Measurements from ENCODE around the gene UQCC5.

DNA sequence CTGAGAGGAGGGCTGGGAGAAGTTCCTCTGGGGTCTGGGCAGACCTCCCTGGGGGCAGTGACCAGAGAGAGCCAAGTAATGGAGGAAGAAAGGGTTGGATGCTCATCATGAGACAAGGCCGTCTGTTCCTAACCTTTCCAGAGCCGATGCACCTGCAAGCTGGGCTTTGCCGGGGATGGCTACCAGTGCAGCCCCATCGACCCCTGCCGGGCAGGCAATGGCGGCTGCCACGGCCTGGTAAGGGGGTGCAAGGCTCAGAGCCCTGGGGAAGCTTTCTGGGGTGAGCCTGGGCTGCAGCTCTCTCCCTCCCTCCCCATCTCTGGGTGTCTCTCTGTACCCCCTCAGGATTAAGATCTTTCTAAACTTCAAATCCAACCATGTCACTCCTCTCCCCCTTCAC lies 24.9 kb upstream of the UQCC5 start:
- TF ChIP-seq, protein P1, sequence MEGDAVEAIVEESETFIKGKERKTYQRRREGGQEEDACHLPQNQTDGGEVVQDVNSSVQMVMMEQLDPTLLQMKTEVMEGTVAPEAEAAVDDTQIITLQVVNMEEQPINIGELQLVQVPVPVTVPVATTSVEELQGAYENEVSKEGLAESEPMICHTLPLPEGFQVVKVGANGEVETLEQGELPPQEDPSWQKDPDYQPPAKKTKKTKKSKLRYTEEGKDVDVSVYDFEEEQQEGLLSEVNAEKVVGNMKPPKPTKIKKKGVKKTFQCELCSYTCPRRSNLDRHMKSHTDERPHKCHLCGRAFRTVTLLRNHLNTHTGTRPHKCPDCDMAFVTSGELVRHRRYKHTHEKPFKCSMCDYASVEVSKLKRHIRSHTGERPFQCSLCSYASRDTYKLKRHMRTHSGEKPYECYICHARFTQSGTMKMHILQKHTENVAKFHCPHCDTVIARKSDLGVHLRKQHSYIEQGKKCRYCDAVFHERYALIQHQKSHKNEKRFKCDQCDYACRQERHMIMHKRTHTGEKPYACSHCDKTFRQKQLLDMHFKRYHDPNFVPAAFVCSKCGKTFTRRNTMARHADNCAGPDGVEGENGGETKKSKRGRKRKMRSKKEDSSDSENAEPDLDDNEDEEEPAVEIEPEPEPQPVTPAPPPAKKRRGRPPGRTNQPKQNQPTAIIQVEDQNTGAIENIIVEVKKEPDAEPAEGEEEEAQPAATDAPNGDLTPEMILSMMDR (IDR thresholded peaks at IDR 0.05; ENCODE audit: insufficient read depth, low read length) = no peak
- TF ChIP-seq POLR2AphosphoS5 (IDR thresholded peaks at IDR 0.05; ENCODE audit: low read depth) (no peak), REST (IDR thresholded peaks at IDR 0.05; ENCODE audit: insufficient replicate concordance, low read depth) (no peak)

All from HL-60 (cell line).